SJSA1 (cell line): ENCODE results near the gene BUB1. TPM values are rescaled to one million over a fixed set of nuclear protein-coding genes. Genes with fewer than 3 reads are reported as not detected.

Experiments
- DNase-seq, 2 experiments: peaks; one replicate each; pipeline ENCODE4 v3.0.0-alpha.2; 2015 to 2020; ENCODE audit warnings: low spot score in 2 of 2, low read depth in 1 of 2
- H3K27ac ChIP-seq: fragments of 250-450 bp; sonication (Bioruptor Pico); 2 replicates; pipeline ENCODE4 v1.5.1; 2020; ENCODE audit warnings: mild to moderate bottlenecking, moderate library complexity
- H3K27me3 ChIP-seq: fragments of 250-450 bp; sonication (Bioruptor Pico); replicated peaks from 2 replicates; pipeline ENCODE4 v1.5.1; 2020; ENCODE audit warnings: mild to moderate bottlenecking, moderate library complexity
- H3K36me3 ChIP-seq: fragments of 250-450 bp; sonication (Bioruptor Pico); 2 replicates; pipeline ENCODE4 v1.5.1; 2020; ENCODE audit warnings: mild to moderate bottlenecking
- H3K4me1 ChIP-seq: fragments of 250-450 bp; sonication (Bioruptor Pico); replicated peaks from 2 replicates; pipeline ENCODE4 v1.6.1; 2021; ENCODE audit warnings: mild to moderate bottlenecking
- H3K4me3 ChIP-seq: fragments of 250-450 bp; sonication (Bioruptor Pico); 2 replicates; pipeline ENCODE4 v1.5.1; 2020; ENCODE audit warnings: mild to moderate bottlenecking
- H3K9me3 ChIP-seq: fragments of 250-450 bp; sonication (Bioruptor Pico); replicated peaks from 2 replicates; pipeline ENCODE4 v1.5.1; 2020; ENCODE audit warnings: mild to moderate bottlenecking
- total RNA-seq: library from RNA; depleted of rRNA; stranded (reverse); fragments of >200 nt; shearing (Covaris generic); gene quantifications from 2 replicates; pipeline ENCODE4 v1.2.3, GENCODE V29; 2014

Gene BUB1
- total RNA-seq, 1 experiment from 2014 or later = 109 TPM

- Histone ChIP-seq H3K27ac (0 out of 2 replicates have a peak overlapping the region, but pooled peaks have one; percentile 1), H3K9me3 (no peaks in the 10 kb centered on the region), H3K36me3 (peaks cover 10% of the 10 kb centered on the region; the same call in 1 of the 2 replicates), H3K4me3 (no peak overlapping the region), H3K27me3 (no peaks in the 10 kb centered on the region), H3K4me1 (peaks cover 25% of the 10 kb centered on the region)
- DNase-seq = no peak
Observed at GRCh38 chr2:110679865-110680264, 2.0 kb upstream of the BUB1 start.

GRCh38 chr2:110679337-110679707 is 1.5 kb upstream of the BUB1 start:
- DNase-seq = peak in 1 of 2 experiments; percentile 71
- Histone ChIP-seq H3K4me1 (peaks cover 27% of the 10 kb centered on the region), H3K36me3 (peaks cover 13% of the 10 kb centered on the region), H3K9me3 (no peaks in the 10 kb centered on the region), H3K4me3 (peak overlapping the region; percentile 56), H3K27me3 (no peaks in the 10 kb centered on the region), H3K27ac (peak overlapping the region; percentile 91)

GRCh38 chr2:110678457-110679336 is 834 bp upstream of the BUB1 start:
- H3K4me1 ChIP-seq = peaks cover 27% of the 10 kb centered on the region

GRCh38 chr2:110677080-110677479 is 783 bp downstream of the BUB1 start:
- no peaks in the 10 kb centered on the region for H3K9me3 ChIP-seq
- H3K27ac ChIP-seq = peak overlapping the region; percentile 91
- H3K4me3 ChIP-seq = peak overlapping the region; percentile 56
- H3K4me1 ChIP-seq = peaks cover 27% of the 10 kb centered on the region
- peak in 1 of 2 experiments; percentile 7 for DNase-seq
- H3K36me3 ChIP-seq = peaks cover 35% of the 10 kb centered on the region
- no peaks in the 10 kb centered on the region for H3K27me3 ChIP-seq

More at GRCh38 chr2:110678457-110679336, 834 bp upstream of the BUB1 start:
- H3K27me3 ChIP-seq = no peaks in the 10 kb centered on the region
- no peak for DNase-seq
- no peaks in the 10 kb centered on the region for H3K9me3 ChIP-seq
- H3K27ac ChIP-seq = peak overlapping the region; percentile 91
- peaks cover 19% of the 10 kb centered on the region for H3K36me3 ChIP-seq
- H3K4me3 ChIP-seq = peak overlapping the region; percentile 56

- no peaks in the 10 kb centered on the region for H3K9me3 ChIP-seq
- H3K4me3 ChIP-seq = no peak overlapping the region
- no peak overlapping the region for H3K27ac ChIP-seq
- peaks cover 27% of the 10 kb centered on the region for H3K4me1 ChIP-seq
- DNase-seq = no peak
- H3K27me3 ChIP-seq = no peaks in the 10 kb centered on the region
- peaks cover 49% of the 10 kb centered on the region for H3K36me3 ChIP-seq
Observed at GRCh38 chr2:110675679-110676078, 2.2 kb downstream of the BUB1 start.

GRCh38 chr2:110674620-110675555 is 3.0 kb downstream of the BUB1 start:
- Histone ChIP-seq H3K4me1 (peaks cover 27% of the 10 kb centered on the region), H3K4me3 (no peak overlapping the region), H3K27ac (no peak overlapping the region), H3K9me3 (no peaks in the 10 kb centered on the region), H3K27me3 (no peaks in the 10 kb centered on the region), H3K36me3 (peaks cover 55% of the 10 kb centered on the region)
- peak in 1 of 2 experiments; percentile 29 for DNase-seq

- no peaks in the 10 kb centered on the region for H3K27me3 ChIP-seq
- H3K27ac ChIP-seq = no peak overlapping the region
- H3K4me1 ChIP-seq = peaks cover 16% of the 10 kb centered on the region
- no peak for DNase-seq
- H3K4me3 ChIP-seq = no peak overlapping the region
- H3K9me3 ChIP-seq = no peaks in the 10 kb centered on the region
- H3K36me3 ChIP-seq = peaks cover 68% of the 10 kb centered on the region
Observed at GRCh38 chr2:110673201-110673600, 4.7 kb downstream of the BUB1 start.

- Histone ChIP-seq H3K27me3 (no peaks in the 10 kb centered on the region), H3K4me3 (no peak overlapping the region), H3K36me3 (peaks cover 86% of the 10 kb centered on the region), H3K27ac (no peak overlapping the region), H3K4me1 (peaks cover 12% of the 10 kb centered on the region), H3K9me3 (no peaks in the 10 kb centered on the region)
- no peak for DNase-seq
Observed at GRCh38 chr2:110670826-110671225, 7.0 kb downstream of the BUB1 start.

GRCh38 chr2:110669079-110669478 is 8.8 kb downstream of the BUB1 start:
- Histone ChIP-seq H3K27me3 (no peaks in the 10 kb centered on the region), H3K36me3 (peaks cover 92% of the 10 kb centered on the region), H3K27ac (no peak overlapping the region), H3K9me3 (no peaks in the 10 kb centered on the region), H3K4me3 (no peak overlapping the region), H3K4me1 (no peaks in the 10 kb centered on the region)
- DNase-seq = no peak

- Histone ChIP-seq H3K27ac (no peak overlapping the region), H3K4me3 (no peak overlapping the region), H3K36me3 (peaks cover 89% of the 10 kb centered on the region), H3K4me1 (no peaks in the 10 kb centered on the region), H3K27me3 (no peaks in the 10 kb centered on the region), H3K9me3 (no peaks in the 10 kb centered on the region)
- no peak for DNase-seq
Observed at GRCh38 chr2:110667071-110667470, 10.8 kb downstream of the BUB1 start.

- Histone ChIP-seq H3K4me3 (no peak overlapping the region), H3K27me3 (no peaks in the 10 kb centered on the region), H3K9me3 (no peaks in the 10 kb centered on the region), H3K27ac (no peak overlapping the region), H3K4me1 (no peaks in the 10 kb centered on the region), H3K36me3 (peaks cover 95% of the 10 kb centered on the region)
- DNase-seq = no peak
Observed at GRCh38 chr2:110664135-110664534, 13.7 kb downstream of the BUB1 start.

GRCh38 chr2:110662560-110662959 is 15.3 kb downstream of the BUB1 start:
- Histone ChIP-seq H3K27ac (no peak overlapping the region), H3K27me3 (no peaks in the 10 kb centered on the region), H3K4me1 (no peaks in the 10 kb centered on the region), H3K36me3 (peaks cover 95% of the 10 kb centered on the region), H3K9me3 (no peaks in the 10 kb centered on the region), H3K4me3 (no peak overlapping the region)
- DNase-seq = no peak

- no peaks in the 10 kb centered on the region for H3K9me3 ChIP-seq
Observed at GRCh38 chr2:110660558-110660957, 17.3 kb downstream of the BUB1 start.

GRCh38 chr2:110659248-110659647 is 18.6 kb downstream of the BUB1 start:
- no peak for DNase-seq
- Histone ChIP-seq H3K27me3 (no peaks in the 10 kb centered on the region), H3K4me3 (no peak overlapping the region), H3K9me3 (no peaks in the 10 kb centered on the region), H3K36me3 (peaks cover 97% of the 10 kb centered on the region), H3K4me1 (no peaks in the 10 kb centered on the region), H3K27ac (no peak overlapping the region)

More at GRCh38 chr2:110660558-110660957, 17.3 kb downstream of the BUB1 start:
- no peak for DNase-seq
- no peak overlapping the region for H3K27ac ChIP-seq
- no peak overlapping the region for H3K4me3 ChIP-seq
- H3K4me1 ChIP-seq = no peaks in the 10 kb centered on the region
- H3K36me3 ChIP-seq = peaks cover 97% of the 10 kb centered on the region
- no peaks in the 10 kb centered on the region for H3K27me3 ChIP-seq
